DMS79 (cell line): Measurements from ENCODE around the gene SPPL2B.
A peak's percentile ranks its signal among the peaks of the same experiment; 100 is the strongest.

Source experiments
- DNase-seq: peaks from one replicate; lab custom pipeline; 2025; lab: John Stamatoyannopoulos, UW

SPPL2B gene

DNA sequence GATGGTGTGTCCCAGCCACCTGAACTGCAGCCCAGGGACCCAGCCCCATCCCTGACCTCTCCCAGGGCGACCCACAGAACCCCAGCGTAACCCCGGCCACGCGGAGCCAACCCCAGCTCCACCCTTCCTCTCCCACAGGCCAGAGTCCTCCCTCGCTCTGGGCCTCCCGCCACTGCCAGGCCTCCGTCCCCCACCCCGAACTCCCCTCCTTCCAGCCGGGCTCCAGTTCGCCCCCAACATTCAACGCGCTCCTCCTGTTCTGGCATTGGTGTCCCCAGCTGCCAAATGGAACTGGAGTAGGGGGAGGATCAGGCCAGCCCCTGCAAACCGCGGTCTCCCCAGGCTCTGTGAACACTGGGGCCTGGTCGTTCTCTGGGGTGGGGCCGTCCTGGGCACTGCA lies 28.0 kb upstream of the SPPL2B start:
- no peak for DNase-seq

DNA sequence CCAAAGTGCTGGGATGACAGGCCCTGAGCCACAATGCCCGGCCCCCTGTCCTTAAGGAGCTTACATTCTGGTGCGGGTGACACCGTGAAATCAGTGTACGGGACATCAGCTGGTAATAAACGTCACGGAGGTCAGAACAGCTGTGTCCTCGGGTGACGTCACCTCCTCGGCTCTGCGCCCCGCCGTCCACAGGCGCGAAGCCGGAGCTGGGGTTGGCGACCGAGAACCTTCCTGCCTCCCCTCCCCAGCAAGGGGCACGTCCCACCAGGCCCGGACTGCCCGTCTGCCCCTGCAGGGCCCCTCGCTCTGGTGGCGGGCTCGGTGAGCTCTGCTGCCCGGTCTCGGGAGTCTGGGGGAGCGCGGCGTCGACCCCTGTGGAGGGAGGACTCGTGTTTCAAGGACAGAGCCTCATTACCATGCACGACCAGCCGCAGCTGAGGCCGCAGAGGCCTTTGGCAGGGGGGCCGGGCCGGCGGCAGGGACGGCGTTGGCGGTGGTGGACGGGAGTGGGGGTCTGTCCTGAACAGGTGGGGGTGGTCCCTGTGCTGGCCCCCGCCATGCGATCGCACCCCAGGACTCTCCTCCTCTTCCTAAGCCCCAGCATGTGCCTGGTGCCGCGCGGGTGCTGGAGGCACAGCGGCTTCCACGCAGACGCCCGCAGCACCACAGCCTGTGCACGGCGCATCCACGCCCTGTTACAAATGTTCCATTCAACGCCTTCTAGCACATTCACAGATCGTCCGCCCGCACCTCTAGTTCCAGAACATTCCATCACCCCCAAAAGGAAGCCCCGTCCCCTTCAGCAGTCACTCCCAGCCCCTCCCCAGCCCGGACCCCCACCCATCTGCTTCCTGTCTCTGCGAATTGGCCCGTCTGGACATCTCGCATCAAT lies 25.9 kb upstream of the SPPL2B start:
- no peak for DNase-seq

DNA sequence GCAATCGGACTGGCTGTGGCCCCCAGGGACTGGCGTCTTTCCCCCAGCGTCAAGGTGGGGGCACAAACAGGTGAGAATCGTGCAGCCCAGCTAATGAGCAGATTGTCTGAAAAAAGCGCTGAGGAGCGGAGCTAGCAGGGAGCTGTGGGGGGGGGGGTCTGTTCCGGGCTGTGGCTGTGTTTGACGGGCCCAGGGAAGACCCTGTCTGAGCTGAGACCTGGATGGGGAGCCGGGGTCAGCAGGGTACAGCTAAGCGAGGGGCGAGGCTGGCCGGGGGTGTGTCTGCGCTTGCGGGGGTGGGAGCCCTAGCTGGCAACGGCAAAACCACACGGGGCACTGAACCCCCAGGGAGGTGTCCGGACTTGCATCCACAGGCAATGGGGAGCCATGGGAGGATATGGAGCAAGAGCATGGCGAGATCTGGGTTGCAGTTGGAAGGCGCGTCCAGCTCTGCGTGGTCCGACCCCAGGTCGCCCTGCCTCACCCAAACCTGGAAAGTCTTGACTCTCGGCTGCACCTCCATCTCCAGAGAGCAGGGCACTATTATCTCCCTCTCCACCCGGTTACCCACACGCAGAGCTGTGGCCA lies 25.2 kb upstream of the SPPL2B start:
- no peak for DNase-seq

DNA sequence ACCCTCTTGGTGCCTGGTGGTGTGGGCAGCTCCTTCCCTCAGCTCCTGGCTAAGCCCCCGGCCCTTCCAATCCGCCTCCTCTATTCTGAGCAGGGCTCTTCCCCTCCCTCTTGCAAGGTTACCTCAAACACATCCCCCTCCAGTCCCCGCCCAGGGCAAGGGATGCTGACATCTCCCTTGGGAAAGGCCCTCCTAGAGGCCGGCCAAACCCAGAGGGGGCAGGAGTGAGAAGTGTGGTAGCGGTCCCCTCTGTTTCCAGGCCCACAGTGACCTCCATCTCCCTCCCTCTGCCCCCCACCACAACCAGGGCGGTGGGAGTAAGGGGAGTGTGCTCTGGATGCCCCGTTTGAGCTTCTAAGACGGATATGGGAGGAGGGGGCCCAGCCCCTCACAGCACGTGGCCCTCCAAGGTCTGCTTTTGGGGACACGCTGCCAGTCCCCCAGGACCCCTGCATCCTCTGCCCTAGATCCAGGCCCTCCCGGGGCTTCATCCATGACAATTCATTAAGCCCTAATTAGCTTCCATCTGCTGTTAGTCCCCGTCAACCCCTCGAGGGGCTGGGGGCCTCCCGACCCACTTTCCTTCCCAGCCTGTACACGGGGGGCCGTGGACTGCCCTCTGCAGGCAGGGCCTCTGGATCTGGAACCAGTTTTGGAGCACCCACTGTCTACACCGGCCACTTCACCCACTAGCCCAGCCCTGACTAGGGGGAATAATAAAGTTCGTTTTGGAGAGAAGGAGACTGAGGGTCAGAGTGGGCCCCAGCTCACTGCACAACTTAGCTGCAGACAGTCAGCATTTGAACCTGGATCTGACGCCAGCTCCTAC lies 22.8 kb upstream of the SPPL2B start:
- no peak for DNase-seq

DNA sequence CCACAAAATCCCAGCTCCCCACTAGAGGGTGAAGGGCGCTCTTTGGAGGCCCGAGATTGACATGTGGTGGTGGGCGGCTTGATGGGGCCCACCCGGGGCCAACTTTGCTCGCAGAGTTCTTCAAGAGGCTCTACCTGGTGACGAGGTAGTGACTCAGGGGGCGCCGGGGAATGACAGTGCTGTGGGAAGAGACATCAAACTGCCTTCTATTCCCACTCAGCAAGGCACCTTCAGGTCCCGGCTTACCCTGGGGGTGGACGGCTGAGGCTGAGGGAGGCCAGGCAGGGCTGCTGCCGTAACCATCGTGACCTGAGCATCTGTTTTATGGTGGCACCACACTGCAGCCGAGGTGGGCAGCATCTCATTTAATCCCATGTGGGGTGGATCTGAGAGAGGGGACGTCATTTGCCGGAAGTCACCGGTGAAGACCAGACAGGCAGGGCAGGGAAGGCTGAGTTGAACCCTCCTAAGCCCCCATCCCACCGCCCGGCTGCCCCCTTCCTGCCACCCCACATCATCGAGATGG lies 22.1 kb upstream of the SPPL2B start:
- no peak for DNase-seq

DNA sequence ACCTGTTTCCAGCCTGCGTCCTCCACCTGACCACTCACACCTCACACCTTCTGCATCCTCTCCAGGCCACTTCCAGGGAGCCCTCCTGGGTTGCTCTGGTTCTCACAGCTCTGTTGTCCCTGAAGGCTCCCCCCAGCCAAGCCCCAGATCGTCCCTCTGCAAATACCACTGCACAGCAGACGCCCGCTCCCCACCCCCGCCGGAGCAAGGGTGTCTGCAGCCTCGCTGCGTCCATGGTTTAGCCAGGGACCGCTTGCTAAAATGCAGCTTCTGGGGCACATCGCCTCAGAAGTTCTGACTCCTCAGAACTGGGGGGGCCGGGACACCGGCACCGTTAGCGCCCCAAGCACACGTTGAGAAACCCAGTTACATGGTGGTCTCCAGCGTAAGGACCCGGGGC lies 21.5 kb upstream of the SPPL2B start:
- DNase-seq: no peak

DNA sequence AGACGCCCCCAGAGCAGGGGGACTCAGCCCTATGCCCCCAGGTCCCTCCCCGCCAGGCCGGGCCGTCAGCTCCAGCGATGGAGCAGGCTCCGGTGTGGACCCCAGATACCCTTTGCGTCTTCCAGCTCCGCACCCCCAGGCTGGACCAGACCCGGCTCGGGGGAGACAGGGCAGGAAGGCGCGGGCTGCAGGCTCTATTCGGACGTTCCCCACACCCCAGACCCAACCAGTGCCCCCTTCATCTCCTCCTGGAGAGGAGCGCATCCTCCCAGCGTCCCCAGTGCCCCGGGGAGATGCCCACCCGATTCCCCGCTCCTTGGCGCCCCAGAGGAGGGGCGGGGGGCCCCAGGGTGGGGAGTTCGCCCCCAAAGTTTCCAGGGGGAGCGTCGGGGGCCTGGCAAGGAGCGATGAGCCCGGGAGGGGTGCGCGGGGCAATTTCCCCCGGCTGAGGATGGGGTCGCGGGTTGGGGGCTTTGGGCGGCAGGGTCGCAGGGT lies 20.9 kb upstream of the SPPL2B start:
- DNase-seq: no peak

DNA sequence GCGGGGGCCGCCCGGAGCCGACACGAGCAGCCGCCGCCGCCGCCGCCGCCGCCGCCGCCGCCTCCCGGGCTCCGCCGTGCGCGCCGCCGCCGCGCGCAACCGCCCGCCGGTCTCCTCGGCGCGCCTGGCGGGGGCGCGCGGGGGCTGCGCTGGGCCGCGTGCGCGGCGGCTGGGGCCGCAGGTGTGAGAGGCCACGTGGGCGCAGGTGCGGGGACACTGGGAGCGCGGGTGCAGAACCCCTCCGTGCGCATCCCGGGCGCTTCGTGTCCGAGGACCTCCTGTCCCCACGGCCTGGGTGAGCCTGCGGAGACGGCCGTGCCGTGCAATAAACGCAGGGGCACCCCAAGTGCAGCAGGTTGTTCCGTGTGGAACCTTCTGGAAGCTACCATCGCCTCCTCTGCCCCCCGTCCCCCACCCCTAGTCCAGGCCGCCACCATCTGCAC lies 20.3 kb upstream of the SPPL2B start, which contains the start of gene LINGO3:
LINGO3 (minus strand) TSS at position 41 of the 443 bp plus-strand sequence. CDS start 16,378 bp downstream, outside the sequence.
- DNase-seq: no peak

DNA sequence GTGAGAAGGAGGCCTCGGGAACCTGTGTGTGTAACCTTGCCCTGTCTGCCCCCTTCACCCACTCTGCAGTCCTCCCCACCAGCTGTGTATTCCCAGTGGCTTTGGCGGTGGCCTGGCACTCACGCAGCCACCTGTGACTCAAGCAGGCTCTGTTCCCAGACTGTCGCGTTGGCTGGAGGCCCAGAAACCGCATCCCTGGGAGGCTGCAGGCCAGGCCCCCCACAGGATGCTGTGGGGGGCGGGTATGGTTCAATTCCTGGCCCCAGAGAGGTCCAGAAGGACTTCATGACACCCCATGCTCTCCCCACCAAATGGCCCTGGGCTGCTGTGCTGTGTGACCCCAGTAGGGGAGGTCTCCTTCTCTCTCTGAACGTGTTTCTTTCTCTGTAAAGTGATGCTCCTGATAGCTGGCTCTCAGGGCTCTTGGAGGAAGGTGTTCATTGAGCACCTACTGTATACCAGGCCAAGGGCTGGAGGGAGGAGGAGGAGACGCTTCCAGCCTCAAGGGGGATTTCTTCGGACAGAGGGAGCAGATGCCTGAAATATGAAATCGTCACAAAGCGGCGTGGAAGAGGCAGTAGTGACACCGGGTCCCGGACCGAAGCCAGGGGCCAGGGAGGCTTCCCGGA lies 18.6 kb upstream of the SPPL2B start:
- DNase-seq: peak; percentile 79

DNA sequence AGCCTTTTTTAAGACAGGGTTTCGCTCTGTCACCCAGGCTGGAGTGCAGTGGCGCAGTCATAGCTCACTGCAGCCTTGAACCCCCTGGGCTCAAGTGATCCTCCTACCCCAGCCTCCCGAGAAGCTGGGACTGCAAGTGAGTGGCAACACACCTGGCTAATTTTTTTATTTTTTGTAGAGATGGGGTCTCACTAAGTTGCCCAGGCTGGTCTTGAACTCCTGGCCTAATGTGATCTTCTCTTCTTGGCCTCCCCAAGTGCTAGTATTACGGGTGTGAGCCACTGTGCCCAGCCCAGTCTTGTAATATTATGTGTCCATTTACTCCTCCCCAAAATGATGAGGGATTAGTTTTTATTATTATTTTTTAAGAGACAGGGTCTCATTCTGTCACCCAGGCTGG lies 17.4 kb upstream of the SPPL2B start:
- DNase-seq: no peak

DNA sequence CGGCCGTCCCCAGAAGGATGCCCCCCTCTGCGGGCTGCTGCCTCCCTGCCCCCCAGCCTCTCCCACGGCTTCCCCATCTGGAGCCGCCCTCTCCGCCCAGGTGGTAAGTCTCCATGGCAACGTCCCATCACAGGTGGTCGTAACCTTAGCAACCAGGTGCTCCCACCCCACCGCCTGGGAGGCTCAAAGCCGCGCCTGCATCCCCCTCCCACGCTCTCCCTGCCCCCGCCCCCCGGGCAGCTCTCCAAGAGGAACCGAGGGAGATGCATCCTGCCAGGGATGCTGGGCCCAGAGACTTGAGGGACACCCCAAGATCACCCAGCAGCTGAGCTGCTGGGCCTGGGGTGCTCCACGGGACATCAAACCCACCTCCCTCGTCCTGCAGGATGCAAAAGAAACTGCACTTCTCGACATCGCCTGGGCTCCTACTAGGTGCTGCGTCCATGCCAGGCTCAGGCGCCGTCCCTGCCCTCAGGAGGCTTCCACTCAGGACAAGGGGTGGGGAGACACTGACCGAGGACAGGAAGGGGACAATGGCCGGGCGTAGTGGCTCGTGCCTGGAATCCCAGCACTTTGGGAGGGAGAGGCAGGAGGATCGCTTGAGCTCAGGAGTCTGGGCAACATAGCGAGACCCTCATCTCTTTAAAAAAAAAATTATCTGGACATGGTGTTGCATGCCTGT lies 15.5 kb upstream of the SPPL2B start:
- peak; percentile 44 for DNase-seq

DNA sequence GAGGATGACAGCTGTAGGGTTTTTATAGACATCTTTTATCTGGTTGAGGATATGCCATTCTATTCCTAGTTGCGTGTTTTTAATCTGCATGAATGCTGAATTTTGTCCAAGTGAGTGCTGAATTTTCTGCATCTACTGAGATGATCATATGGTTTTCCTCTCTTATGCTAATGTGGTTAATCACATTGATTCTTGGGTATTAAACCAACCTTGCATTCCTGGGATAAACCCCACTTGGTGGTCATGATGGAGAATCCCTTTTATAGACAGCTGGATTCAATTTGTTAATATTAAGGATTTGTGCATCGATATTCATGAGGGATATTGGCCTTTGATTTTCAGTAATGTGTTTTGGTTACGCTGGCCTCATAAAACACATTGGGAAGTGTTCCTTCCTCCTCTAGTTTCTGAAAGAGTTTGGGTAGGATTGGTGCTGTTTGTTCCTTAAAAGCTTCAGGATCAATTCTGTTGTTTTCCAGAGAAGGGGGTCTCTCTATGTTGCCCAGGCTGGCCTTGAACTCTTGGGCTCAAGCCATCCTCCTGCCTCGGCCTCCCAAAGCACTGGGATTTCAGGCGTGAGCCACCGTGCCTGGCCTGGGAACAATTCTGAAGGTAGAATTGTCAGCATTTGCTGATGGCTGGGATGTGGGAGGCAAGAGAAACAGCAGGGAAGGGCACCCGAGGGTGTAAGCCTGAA lies 13.2 kb upstream of the SPPL2B start:
- DNase-seq: no peak

DNA sequence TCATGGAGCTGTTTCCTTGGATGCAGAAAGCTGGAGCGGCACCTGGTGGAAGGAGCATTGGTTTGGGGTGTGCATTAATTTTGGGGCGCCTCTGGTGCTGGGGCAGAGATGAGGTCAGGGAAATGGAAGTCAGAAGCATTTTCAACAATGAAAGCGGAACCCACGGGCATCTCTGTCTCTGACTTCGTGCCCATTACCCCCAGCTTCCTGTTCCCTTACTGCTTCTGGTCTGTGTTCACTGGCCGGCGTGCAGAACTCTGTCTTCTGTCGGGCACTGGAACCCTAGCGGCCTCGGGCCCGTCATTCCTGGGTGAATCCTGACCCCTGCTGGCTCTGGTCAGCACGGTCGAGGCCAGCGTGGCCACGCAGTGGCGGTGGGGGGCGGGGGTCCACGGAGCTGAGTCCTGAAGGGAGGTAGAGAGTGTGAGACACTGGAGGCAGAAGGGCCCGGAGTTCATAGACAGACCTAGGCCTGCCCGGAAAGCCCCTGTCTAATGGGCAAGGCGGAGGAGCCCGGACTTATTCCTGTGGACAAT lies 12.6 kb upstream of the SPPL2B start:
- no peak for DNase-seq

DNA sequence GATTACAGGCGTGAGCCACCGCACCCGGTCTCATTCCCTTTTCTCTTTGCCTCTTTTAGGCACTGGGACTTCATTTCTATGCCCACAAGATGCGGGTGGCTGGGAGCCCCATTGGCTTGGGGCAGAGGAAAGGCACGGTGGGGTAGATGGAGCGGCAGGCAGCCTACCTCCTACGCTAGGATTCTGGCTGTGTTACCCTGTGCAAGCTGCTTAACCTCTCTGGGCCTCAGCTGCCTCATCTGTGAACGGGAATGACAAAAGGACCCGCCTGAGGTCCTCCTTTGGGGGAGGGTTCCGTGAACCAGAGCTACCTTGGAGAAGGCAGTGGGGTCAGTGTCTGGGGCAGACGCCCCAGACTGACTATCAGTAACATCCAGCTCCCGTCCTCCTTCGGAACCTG lies 11.2 kb upstream of the SPPL2B start:
- DNase-seq: no peak

DNA sequence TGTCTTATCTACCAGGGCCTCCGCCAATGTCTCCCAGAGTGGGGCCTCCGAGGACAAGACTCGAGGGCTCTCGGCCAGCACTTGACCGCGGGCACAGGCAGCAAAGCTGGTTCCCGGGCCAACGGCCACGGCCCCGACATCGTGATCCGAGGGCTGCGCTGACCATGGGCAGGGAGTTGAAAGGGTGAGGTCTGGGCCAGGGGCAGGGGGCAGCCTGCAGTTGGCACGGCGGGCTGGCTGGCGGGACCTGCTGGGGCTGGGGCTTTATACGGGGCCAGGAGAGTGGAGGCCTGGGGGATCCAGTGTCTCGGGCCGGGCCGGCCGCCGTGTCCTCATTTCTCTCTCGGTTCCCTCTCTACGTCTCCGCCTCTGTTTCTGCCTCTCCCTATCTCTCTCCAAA lies 10.7 kb upstream of the SPPL2B start:
- DNase-seq: no peak

DNA sequence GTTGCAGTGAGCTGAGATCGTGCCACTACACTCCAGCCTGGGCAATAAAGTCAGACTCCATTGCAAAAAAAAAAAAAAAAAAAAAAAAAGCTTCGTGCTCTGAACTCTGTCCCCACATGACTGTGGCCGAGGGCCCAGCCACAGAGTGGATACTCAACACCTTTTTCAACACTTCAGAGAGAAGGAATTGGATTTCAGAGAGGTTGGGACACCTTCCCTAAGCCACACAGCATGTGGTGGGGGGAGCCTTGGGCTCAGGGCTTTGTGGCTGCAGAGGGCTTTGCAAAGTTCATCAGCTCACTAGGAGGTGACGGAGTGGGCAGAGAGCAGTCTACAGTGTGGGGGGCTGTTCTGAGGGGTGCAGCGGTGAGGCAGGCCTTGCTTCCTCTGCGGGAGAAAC lies 9.6 kb upstream of the SPPL2B start:
- DNase-seq: no peak

DNA sequence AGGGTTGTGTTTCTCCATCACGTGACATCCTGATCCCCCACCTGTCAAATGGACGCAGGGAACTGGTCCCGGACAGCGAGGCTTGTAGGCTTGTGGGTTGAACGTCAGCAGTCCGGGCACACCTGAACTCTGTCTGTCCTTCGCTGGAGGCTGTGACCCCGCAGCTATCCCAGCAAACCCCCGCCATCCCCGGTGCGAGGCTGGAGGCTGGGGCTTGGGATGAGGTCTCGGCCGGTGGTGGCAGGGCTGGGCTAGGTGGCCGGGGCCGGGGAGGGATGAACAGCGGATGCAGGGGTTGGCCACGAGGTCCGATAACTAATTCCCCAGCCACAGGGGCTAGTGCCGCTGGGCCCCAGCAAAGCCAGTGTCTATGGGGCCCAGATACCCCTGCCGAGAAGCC lies 8.9 kb upstream of the SPPL2B start:
- DNase-seq: no peak

DNA sequence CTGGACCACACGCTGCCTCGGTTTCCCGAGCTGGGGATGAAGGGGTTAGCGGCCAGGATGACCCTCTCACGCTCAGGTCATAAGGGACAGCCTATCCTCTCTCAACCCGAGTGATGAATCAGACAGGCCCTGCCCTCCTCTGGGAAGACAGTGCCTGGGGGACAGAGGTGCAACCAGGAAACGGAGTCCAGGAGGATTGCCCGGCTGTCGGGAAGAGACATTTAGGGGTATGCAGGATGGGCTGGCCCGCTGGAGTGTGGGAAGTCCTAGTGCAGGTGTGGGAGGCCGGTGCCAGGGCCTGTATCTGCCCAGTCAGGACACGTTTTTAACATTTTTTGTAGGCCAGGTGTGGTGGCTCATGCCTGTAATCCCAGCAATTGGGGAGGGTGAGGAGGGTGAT lies 8.4 kb upstream of the SPPL2B start:
- DNase-seq: no peak

DNA sequence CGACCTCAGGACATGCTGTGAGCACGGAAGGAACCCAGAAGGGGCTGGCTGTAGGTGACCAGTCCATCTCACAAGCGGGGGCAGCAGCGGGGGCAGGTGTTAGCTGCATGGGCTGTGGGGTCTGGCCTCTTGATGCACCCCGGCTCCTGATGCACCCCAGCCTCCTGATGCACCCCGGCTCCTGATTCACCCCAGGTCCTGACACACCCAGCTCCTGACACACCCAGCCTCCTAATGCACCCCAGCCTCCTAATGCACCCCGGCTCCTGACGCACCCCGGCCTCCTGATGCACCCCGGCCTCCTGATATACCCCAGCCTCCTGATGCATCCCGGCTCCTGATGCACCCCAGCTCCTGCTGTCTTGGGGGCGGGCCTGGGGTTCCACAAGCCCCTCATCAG lies 7.5 kb upstream of the SPPL2B start:
- no peak for DNase-seq

DNA sequence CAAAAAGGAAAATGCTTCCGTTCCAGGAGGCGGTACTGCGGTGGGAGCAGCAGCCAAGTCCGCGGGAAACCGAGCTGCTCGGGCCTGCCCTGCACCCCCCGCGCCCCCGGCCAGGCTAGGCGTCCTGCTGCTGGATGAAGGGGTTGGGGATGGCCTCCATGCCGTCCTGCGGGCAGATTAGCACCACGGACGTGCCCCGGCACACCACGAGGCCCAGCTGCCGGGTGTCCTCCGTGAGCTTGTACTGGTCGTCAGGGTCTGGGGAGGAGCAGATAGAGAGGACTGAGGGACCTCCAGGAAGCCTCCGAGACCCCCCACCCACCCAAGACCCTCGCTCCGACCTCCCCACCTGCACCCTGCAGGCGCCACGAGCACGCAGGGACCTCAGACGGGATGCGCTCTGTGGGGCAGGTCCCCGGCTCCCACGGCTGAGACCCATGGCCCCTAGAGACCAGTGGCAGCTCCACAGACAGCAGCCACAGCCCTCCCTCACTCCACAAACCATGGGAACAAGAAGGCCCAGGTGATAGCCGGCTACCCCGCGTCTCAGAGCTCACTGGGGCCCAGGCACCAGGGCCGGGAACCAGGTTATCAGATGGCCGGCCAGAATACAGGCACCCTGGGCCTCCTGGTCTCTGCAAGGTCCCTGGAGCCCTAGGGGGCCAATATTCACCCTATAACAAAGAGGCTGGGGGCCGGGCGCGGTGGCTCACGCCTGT lies 6.8 kb upstream of the SPPL2B start:
- no peak for DNase-seq
